ENCODE data around the gene IL17C. TPM values are rescaled to one million over a fixed set of nuclear protein-coding genes. Genes with fewer than 3 reads are reported as not detected.

The IL17C gene
- total RNA-seq, 2 experiments from 2014 or later, result 0.22 TPM; not detected in 1

- Mint-ChIP-seq H3K27me3 (no peaks in the 10 kb centered on the region), H3K4me3 (no peak overlapping the region), H3K9me3 (no peaks in the 10 kb centered on the region), H3K36me3 (peaks cover 19% of the 10 kb centered on the region), H3K4me1 (ENCODE audit: low read depth) (peaks cover 14% of the 10 kb centered on the region), H3K27ac (peak overlapping the region; percentile 97)
- ChIA-PET POLR2A (no interaction called here), CTCF (interaction anchor here (0.9 kb wide), 1 partner anchor 29 kb away, joined by 4 read pairs; no protein-coding TSS in a partner anchor)
- intact Hi-C loops (cut with micrococcal nuclease), result loop anchor here (1.0 to 5.0 kb wide), 8 partner anchors 11 to 840 kb away; partner anchors contain the start of genes ANKRD11, MVD and ZC3H18
- DNase-seq, result no peak
Observed at GRCh38 chr16:88651989-88652761, 13.8 kb downstream of the IL17C start.

- intact Hi-C loops (cut with micrococcal nuclease), result loop anchor here (5.0 kb wide), 1 partner anchor 840 kb away; the partner anchor contains the start of gene ANKRD11
- ChIA-PET CTCF (no interaction called here), POLR2A (no interaction called here)
- no peak overlapping the region for H3K4me3 Mint-ChIP-seq
- H3K27me3 Mint-ChIP-seq, result no peaks in the 10 kb centered on the region
- H3K27ac Mint-ChIP-seq, result no peak overlapping the region
- peaks cover 14% of the 10 kb centered on the region for H3K4me1 Mint-ChIP-seq (ENCODE audit: low read depth)
- no peaks in the 10 kb centered on the region for H3K9me3 Mint-ChIP-seq
- DNase-seq, result no peak
- H3K36me3 Mint-ChIP-seq, result peaks cover 19% of the 10 kb centered on the region
Observed at GRCh38 chr16:88652762-88653063, 14.3 kb downstream of the IL17C start.

- no peak overlapping the region for H3K4me3 Mint-ChIP-seq
- CTCF ChIA-PET, result no interaction called here
- POLR2A ChIA-PET, result no interaction called here
- intact Hi-C loops (cut with micrococcal nuclease), result loop anchor here (5.0 kb wide), 1 partner anchor 839 kb away; the partner anchor contains the start of gene ANKRD11
- H3K27me3 Mint-ChIP-seq, result no peaks in the 10 kb centered on the region
- peaks cover 19% of the 10 kb centered on the region for H3K36me3 Mint-ChIP-seq
- H3K27ac Mint-ChIP-seq, result no peak overlapping the region
- H3K4me1 Mint-ChIP-seq (ENCODE audit: low read depth), result peaks cover 14% of the 10 kb centered on the region
- no peaks in the 10 kb centered on the region for H3K9me3 Mint-ChIP-seq
- DNase-seq, result no peak
Observed at GRCh38 chr16:88653101-88653500, 14.7 kb downstream of the IL17C start.

DNA sequence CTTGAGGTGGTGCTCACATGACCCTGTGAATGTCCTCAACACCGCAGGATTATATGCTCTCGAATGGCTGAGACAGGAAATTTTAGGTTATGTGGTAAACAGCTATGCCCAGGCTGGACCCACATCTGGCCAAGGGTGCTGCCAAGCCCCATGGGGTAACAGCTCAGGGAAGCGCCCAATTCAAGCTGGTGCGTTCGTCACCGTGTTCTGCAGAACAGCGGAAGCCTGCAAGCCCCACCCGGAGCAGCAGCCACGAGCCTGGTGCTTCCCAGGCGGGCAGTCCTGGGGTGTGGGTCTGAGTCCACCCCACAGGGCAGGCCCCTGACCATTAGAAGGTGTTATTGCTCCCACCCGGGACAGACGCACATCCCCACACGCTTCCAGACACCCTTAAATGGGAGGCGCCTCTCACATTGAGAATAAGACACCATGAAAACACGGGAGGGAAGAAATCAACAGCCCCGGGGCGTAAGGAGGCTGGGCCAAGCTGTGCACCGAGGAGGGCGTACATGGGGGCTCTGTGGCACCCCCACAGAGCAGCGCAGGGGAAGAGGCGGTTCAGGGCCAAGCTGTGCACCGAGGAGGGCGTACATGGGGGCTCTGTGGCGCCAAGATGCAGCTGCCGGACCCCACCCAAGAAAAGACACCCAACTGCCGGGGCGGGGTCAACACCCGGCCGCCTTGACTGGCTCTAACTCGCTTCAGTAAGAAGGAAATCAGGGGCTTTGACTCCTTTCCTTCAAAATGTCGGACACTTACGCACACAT is 15.4 kb downstream of the IL17C start:
- no peaks in the 10 kb centered on the region for H3K9me3 Mint-ChIP-seq
- no peak overlapping the region for H3K4me3 Mint-ChIP-seq
- H3K4me1 Mint-ChIP-seq (ENCODE audit: low read depth), result peaks cover 14% of the 10 kb centered on the region
- peaks cover 19% of the 10 kb centered on the region for H3K36me3 Mint-ChIP-seq
- CTCF ChIA-PET, result no interaction called here
- DNase-seq, result no peak
- H3K27ac Mint-ChIP-seq, result no peak overlapping the region
- intact Hi-C loops (cut with micrococcal nuclease), result loop anchor here (5.0 kb wide), 1 partner anchor 839 kb away; the partner anchor contains the start of gene ANKRD11
- H3K27me3 Mint-ChIP-seq, result no peaks in the 10 kb centered on the region
- POLR2A ChIA-PET, result no interaction called here

- H3K36me3 Mint-ChIP-seq, result peaks cover 14% of the 10 kb centered on the region
- peaks cover 8% of the 10 kb centered on the region for H3K4me1 Mint-ChIP-seq (ENCODE audit: low read depth)
- intact Hi-C loops (cut with micrococcal nuclease), result loop anchor here (5.0 kb wide), 1 partner anchor 838 kb away; the partner anchor contains the start of gene ANKRD11
- H3K4me3 Mint-ChIP-seq, result no peak overlapping the region
- ChIA-PET POLR2A (no interaction called here), CTCF (no interaction called here)
- no peak overlapping the region for H3K27ac Mint-ChIP-seq
- no peak for DNase-seq
- H3K27me3 Mint-ChIP-seq, result no peaks in the 10 kb centered on the region
- H3K9me3 Mint-ChIP-seq, result no peaks in the 10 kb centered on the region
Observed at GRCh38 chr16:88654363-88655052, 16.1 kb downstream of the IL17C start.

DNA sequence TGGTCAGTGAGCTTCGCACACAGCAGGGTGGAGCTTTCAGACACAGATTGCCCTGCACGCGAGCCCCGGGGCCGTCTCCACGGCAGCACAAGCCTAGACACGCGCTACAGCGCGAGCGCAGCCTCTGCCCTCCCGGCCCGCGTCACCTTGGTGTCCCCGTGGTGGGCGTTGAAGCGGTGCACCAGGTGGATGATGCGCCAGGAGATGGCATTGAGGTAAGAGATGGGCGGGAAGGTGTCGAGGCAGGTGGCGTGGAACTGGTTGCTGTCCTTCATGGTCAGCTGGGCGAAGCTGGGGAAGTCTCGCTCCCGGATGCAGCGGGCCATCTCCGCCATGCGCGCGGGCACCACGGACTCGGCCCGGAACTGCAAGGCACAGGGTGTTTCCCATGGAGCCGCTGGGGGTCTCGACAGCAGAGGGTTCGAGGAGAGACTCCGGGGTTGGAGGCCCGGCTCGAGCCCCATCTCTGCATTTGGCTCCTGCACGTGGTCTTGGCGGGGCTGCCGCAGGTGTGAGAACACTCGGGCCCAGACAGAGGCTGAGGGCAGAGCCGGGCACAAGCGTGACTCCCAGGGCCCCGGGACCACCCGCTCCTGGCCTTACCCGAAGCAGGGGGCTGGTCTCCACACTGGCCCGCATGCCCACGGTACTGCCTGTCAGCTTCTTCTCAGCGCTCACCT is 16.8 kb downstream of the IL17C start:
- Mint-ChIP-seq H3K36me3 (peaks cover 13% of the 10 kb centered on the region), H3K4me1 (ENCODE audit: low read depth) (peaks cover 7% of the 10 kb centered on the region), H3K9me3 (no peaks in the 10 kb centered on the region), H3K27me3 (no peaks in the 10 kb centered on the region), H3K4me3 (no peak overlapping the region), H3K27ac (no peak overlapping the region)
- no peak for DNase-seq
- ChIA-PET CTCF (no interaction called here), POLR2A (no interaction called here)
- intact Hi-C loops (cut with micrococcal nuclease), result no loop called here

DNA sequence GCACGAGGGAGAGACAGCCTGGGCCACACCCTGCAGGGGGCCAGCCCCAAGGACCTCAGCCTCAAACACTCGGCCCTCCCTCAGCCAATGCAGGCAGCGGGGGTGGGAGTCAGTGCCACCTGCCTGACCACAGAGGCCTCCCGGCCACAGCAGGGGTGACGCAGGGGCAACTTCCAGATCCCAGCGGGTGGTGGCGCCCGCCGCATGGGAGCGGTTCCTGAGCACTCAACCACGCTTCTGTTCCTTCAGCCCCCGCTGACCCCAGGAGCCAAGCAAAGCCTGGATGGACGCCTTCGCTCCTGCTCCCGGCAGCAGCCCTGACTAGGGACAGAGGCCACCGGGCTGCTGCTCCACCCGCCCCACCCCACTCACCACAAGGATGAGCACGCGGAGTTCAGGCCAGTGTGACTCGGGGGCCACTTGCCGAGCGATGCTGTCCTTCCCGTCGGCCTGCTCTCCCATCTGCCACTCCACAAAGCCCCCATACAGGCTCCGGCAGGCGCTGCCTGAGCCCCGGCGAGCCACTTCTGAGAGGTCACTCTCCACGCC is 17.4 kb downstream of the IL17C start:
- intact Hi-C loops (cut with micrococcal nuclease), result no loop called here
- no peaks in the 10 kb centered on the region for H3K9me3 Mint-ChIP-seq
- no peaks in the 10 kb centered on the region for H3K27me3 Mint-ChIP-seq
- ChIA-PET CTCF (interaction anchor here (2.2 kb wide), 1 partner anchor 30 kb away, joined by 4 read pairs; no protein-coding TSS in a partner anchor), POLR2A (no interaction called here)
- H3K4me1 Mint-ChIP-seq (ENCODE audit: low read depth), result peaks cover 7% of the 10 kb centered on the region
- peaks cover 12% of the 10 kb centered on the region for H3K36me3 Mint-ChIP-seq
- H3K4me3 Mint-ChIP-seq, result no peak overlapping the region
- H3K27ac Mint-ChIP-seq, result no peak overlapping the region
- DNase-seq, result no peak

GRCh38 chr16:88656291-88656980 is 18.1 kb downstream of the IL17C start:
- CTCF ChIA-PET, result interaction anchor here (2.2 kb wide), 1 partner anchor 29 kb away, joined by 4 read pairs; no protein-coding TSS in a partner anchor
- no peak overlapping the region for H3K4me3 Mint-ChIP-seq
- POLR2A ChIA-PET, result no interaction called here
- H3K9me3 Mint-ChIP-seq, result no peaks in the 10 kb centered on the region
- peaks cover 11% of the 10 kb centered on the region for H3K36me3 Mint-ChIP-seq
- DNase-seq, result no peak
- H3K4me1 Mint-ChIP-seq (ENCODE audit: low read depth), result peaks cover 11% of the 10 kb centered on the region
- intact Hi-C loops (cut with micrococcal nuclease), result no loop called here
- H3K27me3 Mint-ChIP-seq, result no peaks in the 10 kb centered on the region
- H3K27ac Mint-ChIP-seq, result no peak overlapping the region

- peaks cover 11% of the 10 kb centered on the region for H3K4me1 Mint-ChIP-seq (ENCODE audit: low read depth)
- no peak for DNase-seq
- H3K9me3 Mint-ChIP-seq, result no peaks in the 10 kb centered on the region
- CTCF ChIA-PET, result interaction anchor here (1.3 to 2.2 kb wide), 2 partner anchors 28 to 80 kb away, joined by 3 to 4 read pairs; no protein-coding TSS in a partner anchor
- POLR2A ChIA-PET, result no interaction called here
- H3K36me3 Mint-ChIP-seq, result peaks cover 11% of the 10 kb centered on the region
- no peak overlapping the region for H3K27ac Mint-ChIP-seq
- H3K27me3 Mint-ChIP-seq, result no peaks in the 10 kb centered on the region
- intact Hi-C loops (cut with micrococcal nuclease), result no loop called here
- no peak overlapping the region for H3K4me3 Mint-ChIP-seq
Observed at GRCh38 chr16:88657371-88657770, 19.0 kb downstream of the IL17C start.

- POLR2A ChIA-PET, result no interaction called here
- DNase-seq, result no peak
- no peak overlapping the region for H3K4me3 Mint-ChIP-seq
- peaks cover 11% of the 10 kb centered on the region for H3K36me3 Mint-ChIP-seq
- CTCF ChIA-PET, result interaction anchor here (1.3 kb wide), 1 partner anchor 79 kb away, joined by 3 read pairs; no protein-coding TSS in a partner anchor
- no peaks in the 10 kb centered on the region for H3K27me3 Mint-ChIP-seq
- peaks cover 11% of the 10 kb centered on the region for H3K4me1 Mint-ChIP-seq (ENCODE audit: low read depth)
- intact Hi-C loops (cut with micrococcal nuclease), result no loop called here
- no peaks in the 10 kb centered on the region for H3K9me3 Mint-ChIP-seq
- no peak overlapping the region for H3K27ac Mint-ChIP-seq
Observed at GRCh38 chr16:88658714-88659113, 20.3 kb downstream of the IL17C start.

- ChIA-PET CTCF (no interaction called here), POLR2A (no interaction called here)
- Mint-ChIP-seq H3K4me1 (ENCODE audit: low read depth) (peaks cover 14% of the 10 kb centered on the region), H3K27ac (no peak overlapping the region), H3K36me3 (peaks cover 11% of the 10 kb centered on the region), H3K27me3 (no peaks in the 10 kb centered on the region), H3K9me3 (no peaks in the 10 kb centered on the region), H3K4me3 (no peak overlapping the region)
- intact Hi-C loops (cut with micrococcal nuclease), result no loop called here
- no peak for DNase-seq
Observed at GRCh38 chr16:88659160-88659559, 20.8 kb downstream of the IL17C start.
